K562 (cell line): ENCODE results near the gene CELSR2.

Source experiments
- BCOR ChIP-seq: fragments of 450-650 bp; IDR thresholded peaks from 2 replicates; pipeline ENCODE4 v1.6.1; 2016
- FOXA1 ChIP-seq: fragments of 450-650 bp; IDR thresholded peaks from 2 replicates; pipeline ENCODE4 v1.6.1; 2016; ENCODE audit warnings: mild to moderate bottlenecking, borderline replicate concordance
- HDAC2 ChIP-seq: fragments of 450-650 bp; IDR thresholded peaks from 2 replicates; pipeline ENCODE4 v1.6.1; 2016; ENCODE audit warnings: mild to moderate bottlenecking
- HDGF ChIP-seq: fragments of 450-650 bp; IDR thresholded peaks from 2 replicates; pipeline ENCODE4 v1.6.1; 2016
- JUNB ChIP-seq: fragments of 450-650 bp; formaldehyde crosslinking; conservative IDR thresholded peaks from 2 replicates; pipeline ENCODE4 v1.4.0; 2020; ENCODE audit warnings: mild to moderate bottlenecking
- MNT ChIP-seq, 2 experiments: fragments of 450-650 bp; conservative IDR thresholded peaks; 2 replicates each; pipeline ENCODE4 v1.6.1; 2017; ENCODE audit warnings: mild to moderate bottlenecking in 2 of 2, moderate library complexity in 2 of 2
- TCF7L2 ChIP-seq: fragments of 150-350 bp; IDR thresholded peaks from 2 replicates; pipeline ENCODE4 v1.6.1; 2016; ENCODE audit warnings: low read depth, mild to moderate bottlenecking, low read length, moderate library complexity
- ZNF224 ChIP-seq: sonication (generic); formaldehyde crosslinking; IDR thresholded peaks from 2 replicates; pipeline ENCODE4 v1.8.0; 2022; ENCODE audit warnings: mild to moderate bottlenecking, missing genetic modification reagents
- ZNF445 ChIP-seq: fragments of 250-450 bp; sonication (Bioruptor Pico); IDR thresholded peaks from 2 replicates; pipeline ENCODE4 v1.4.0; 2020; ENCODE audit warnings: low read depth, mild to moderate bottlenecking, moderate library complexity

GRCh38 chr1:109316506-109316905 is 67.2 kb downstream of the CELSR2 start:
- TF ChIP-seq HDGF (no peak), FOXA1 (no peak), HDAC2 (no peak), MNT (conservative IDR thresholded peaks at IDR 0.05) (no peak), ZNF224 (CRISPR knock-in tag) (no peak), TCF7L2 (no peak), ZNF445 (CRISPR knock-in tag) (no peak), JUNB (CRISPR knock-in tag) (no peak), BCOR (no peak)
